OCI-LY7 (cell line): Measurements from ENCODE around the gene DPH7. TPM values are rescaled to one million over a fixed set of nuclear protein-coding genes. Genes with fewer than 3 reads are reported as not detected.

Source experiments
- BruUV-seq: library from RNA; stranded (reverse); fragments of 400-500 nt; replicated peaks from 2 replicates; lab custom pipeline; 2021; lab: Mats Ljungman, UMichigan
- CTCF ChIA-PET: fragments of 300-600 bp; sonication (Branson Sonifier 250); formaldehyde crosslinking; loops from one replicate; lab custom pipeline; 2022; ENCODE audit warnings: antibody characterized with exemption; ENCODE audit not compliant: unreplicated experiment; lab: Charles Lee
- POLR2A ChIA-PET: fragments of 300-600 bp; sonication (Branson Sonifier 250); formaldehyde crosslinking; loops from one replicate; lab custom pipeline; 2022; ENCODE audit warnings: antibody characterized with exemption; lab: Charles Lee
- DNase-seq: peaks from one replicate; pipeline ENCODE4 v3.0.0-alpha.2; 2015; ENCODE audit warnings: low spot score
- H2AFZ ChIP-seq: fragments of 200-600 bp; sonication (generic), shearing (Covaris generic); 2 replicates; pipeline ENCODE4 v1.6.1; 2014; ENCODE audit warnings: mild to moderate bottlenecking, antibody characterized with exemption, low read length, moderate library complexity
- H3K27ac ChIP-seq: fragments of 200-600 bp; sonication (generic); 2 replicates; pipeline ENCODE4 v1.5.1; 2014; ENCODE audit warnings: mixed run types, low read depth, mild to moderate bottlenecking, moderate library complexity, low read length, inconsistent platforms; ENCODE audit not compliant: poor library complexity, severe bottlenecking
- H3K36me3 ChIP-seq: fragments of 200-600 bp; sonication (generic); 2 replicates; pipeline ENCODE4 v1.6.1; 2014; ENCODE audit warnings: mild to moderate bottlenecking, antibody characterized with exemption, low read length, moderate library complexity, mixed read lengths; ENCODE audit not compliant: insufficient read depth
- H3K4me1 ChIP-seq: fragments of 200-600 bp; sonication (generic); 2 replicates; pipeline ENCODE4 v1.5.1; 2014; ENCODE audit warnings: mild to moderate bottlenecking, low read length; ENCODE audit not compliant: insufficient read depth, poor library complexity, severe bottlenecking
- H3K4me2 ChIP-seq: fragments of 200-600 bp; sonication (generic); 2 replicates; pipeline ENCODE4 v1.6.1; 2014; ENCODE audit warnings: mild to moderate bottlenecking, low read length
- H3K4me3 ChIP-seq: fragments of 200-600 bp; sonication (generic); 2 replicates; pipeline ENCODE4 v1.5.1; 2014; ENCODE audit warnings: mild to moderate bottlenecking, low read depth, low read length; ENCODE audit not compliant: poor library complexity, severe bottlenecking
- H3K79me2 ChIP-seq: fragments of 200-600 bp; sonication (generic); 2 replicates; pipeline ENCODE4 v1.6.1; 2016; ENCODE audit warnings: low read depth, mild to moderate bottlenecking, low read length, moderate library complexity, mixed read lengths; ENCODE audit not compliant: insufficient read depth
- H3K9me2 ChIP-seq: fragments of 200-600 bp; sonication (generic); 2 replicates; pipeline ENCODE4 v1.6.1; 2016; ENCODE audit warnings: mild to moderate bottlenecking, low read length, mixed read lengths; ENCODE audit not compliant: insufficient read depth
- H3K9me3 ChIP-seq: fragments of 200-600 bp; sonication (generic); 2 replicates; pipeline ENCODE4 v1.6.1; 2014; ENCODE audit warnings: mild to moderate bottlenecking, mixed run types, low read length, mixed read lengths
- H4K20me1 ChIP-seq: fragments of 200-600 bp; sonication (generic); 2 replicates; pipeline ENCODE4 v1.6.1; 2014; ENCODE audit warnings: mild to moderate bottlenecking, antibody characterized with exemption, low read length, moderate library complexity, mixed read lengths; ENCODE audit not compliant: insufficient read depth
- CTCF ChIP-seq: fragments of 200-600 bp; sonication (generic); conservative IDR thresholded peaks from 2 replicates; pipeline ENCODE4 v1.5.1; 2014; ENCODE audit warnings: mild to moderate bottlenecking, antibody characterized with exemption, low read length, moderate library complexity, mixed read lengths
- EZH2phosphoT487 ChIP-seq: fragments of 200-600 bp; sonication (generic); IDR thresholded peaks from 2 replicates; pipeline ENCODE4 v1.6.1; 2018; ENCODE audit warnings: low read depth, borderline replicate concordance, mild to moderate bottlenecking, mixed run types, antibody characterized with exemption, low read length, moderate library complexity, mixed read lengths
- intact Hi-C: fragments of 100-400 bp; cut with micrococcal nuclease; formaldehyde crosslinking; loops from one replicate; pipeline ENCODE4 v1.10.0; 2022; ENCODE audit not compliant: unreplicated experiment
- total RNA-seq, 2 experiments: library from RNA; depleted of rRNA in 1 of 2; stranded (reverse); fragments of >200 nt in 1 of 2; shearing (Covaris generic) in 1 of 2; gene quantifications; 2 replicates each; pipeline ENCODE4 v1.2.3, GENCODE V29; 2014 to 2022

The DPH7 gene
- total RNA-seq, 2 experiments from 2014 or later = 72.9 to 95.6 TPM

- TF ChIP-seq CTCF = peak; percentile 71
- TF ChIP-seq EZH2phosphoT487 = no peak
- peaks cover 10% of the 10 kb centered on the region; the same call in 1 of the 2 replicates for H4K20me1 ChIP-seq
- BruUV-seq = no TSS peak
- H3K4me2 ChIP-seq = peak overlapping the region; percentile 95
- intact Hi-C loops = loop anchor here (2.0 kb wide), 1 partner anchor 46 kb away; no protein-coding TSS in a partner anchor
- peaks cover 60% of the 10 kb centered on the region for H3K36me3 ChIP-seq
- peaks cover 93% of the 10 kb centered on the region for H3K79me2 ChIP-seq
- no peaks in the 10 kb centered on the region for H3K9me3 ChIP-seq
- peaks cover 72% of the 10 kb centered on the region for H3K4me1 ChIP-seq
- peak; percentile 58 for DNase-seq
- ChIA-PET CTCF (interaction anchor here (0.6 to 0.9 kb wide), 2 partner anchors 47 to 49 kb away, joined by 3 to 4 read pairs; no protein-coding TSS in a partner anchor), POLR2A (interaction anchor here (1.0 to 1.3 kb wide), 2 partner anchors 43 to 44 kb away, joined by 4 read pairs; no protein-coding TSS in a partner anchor)
- H2AFZ ChIP-seq = no peak overlapping the region
- H3K9me2 ChIP-seq = no peaks in the 10 kb centered on the region
- H3K27ac ChIP-seq = peak overlapping the region; percentile 81
- peak overlapping the region; percentile 94 for H3K4me3 ChIP-seq
These were observed 42.5 kb upstream of the DPH7 start for GRCh38 chr9:137621131-137621757.

GRCh38 chr9:137620581-137620980 lies 41.9 kb upstream of the DPH7 start:
- peak overlapping the region; percentile 95 for H3K4me2 ChIP-seq
- peaks cover 66% of the 10 kb centered on the region for H3K4me1 ChIP-seq
- TF ChIP-seq CTCF (no peak), EZH2phosphoT487 (no peak)
- peak overlapping the region; percentile 94 for H3K4me3 ChIP-seq
- H3K79me2 ChIP-seq = peaks cover 87% of the 10 kb centered on the region
- no peak overlapping the region for H2AFZ ChIP-seq
- H3K27ac ChIP-seq = peak overlapping the region; percentile 81
- peaks cover 10% of the 10 kb centered on the region; the same call in 1 of the 2 replicates for H4K20me1 ChIP-seq
- intact Hi-C loops = loop anchor here (2.0 kb wide), 1 partner anchor 46 kb away; no protein-coding TSS in a partner anchor
- no TSS peak for BruUV-seq
- H3K9me2 ChIP-seq = no peaks in the 10 kb centered on the region
- CTCF ChIA-PET = interaction anchor here (0.6 to 0.9 kb wide), 2 partner anchors 48 to 50 kb away, joined by 3 to 4 read pairs; no protein-coding TSS in a partner anchor
- H3K9me3 ChIP-seq = no peaks in the 10 kb centered on the region
- peak; percentile 41 for DNase-seq
- POLR2A ChIA-PET = interaction anchor here (1.0 to 1.3 kb wide), 2 partner anchors 44 to 45 kb away, joined by 4 read pairs; no protein-coding TSS in a partner anchor
- H3K36me3 ChIP-seq = peaks cover 67% of the 10 kb centered on the region
